Stimulated activated CD8-positive, alpha-beta memory T cell treated with anti-CD3 and anti-CD28 coated beads, Interleukin-12 subunit alpha, Interleukin-12 subunit beta, amount 100 ng/mL, for 1 hour (primary cell): Measurements from ENCODE around the gene PHAF1.

ENCODE experiments used
- DNase-seq: peaks from one replicate; pipeline ENCODE4 v3.0.0-alpha.2; 2020; ENCODE audit warnings: low read depth

PHAF1 gene

DNA sequence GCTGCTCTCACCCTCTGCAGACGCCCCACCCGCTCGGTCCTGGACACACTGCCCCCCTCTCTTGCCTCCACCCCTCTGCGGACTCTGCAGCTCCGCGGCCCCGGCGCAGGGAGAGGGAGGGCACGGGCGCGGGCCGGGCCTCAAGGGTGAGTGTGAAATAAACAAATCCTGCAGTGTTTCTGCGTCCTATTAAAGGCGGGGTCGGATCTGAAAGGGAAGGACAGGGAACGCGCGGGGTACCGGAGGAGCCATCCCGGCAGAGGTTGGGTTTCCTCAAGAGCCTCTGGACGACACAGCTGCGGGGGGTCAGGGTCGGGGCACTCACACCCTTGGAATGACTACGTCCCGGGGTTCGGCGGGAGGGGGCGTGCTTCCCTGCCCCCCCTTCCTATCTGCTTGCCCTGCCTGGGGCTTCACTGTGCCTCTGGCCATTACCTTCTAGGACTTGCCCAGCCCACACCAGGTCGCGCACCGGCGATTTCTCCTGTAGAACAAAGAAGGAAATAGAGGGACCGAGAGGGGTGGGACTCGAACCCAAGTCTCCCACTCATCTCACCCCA lies 54.3 kb downstream of the PHAF1 start:
- DNase-seq, result no peak

GRCh38 chr16:67164599-67165061 lies 54.9 kb downstream of the PHAF1 start, which contains the start of gene HSF4:
HSF4 (plus strand) TSS chr16:67164745; CDS start chr16:67164812, 67 bp downstream.
- no peak for DNase-seq

DNA sequence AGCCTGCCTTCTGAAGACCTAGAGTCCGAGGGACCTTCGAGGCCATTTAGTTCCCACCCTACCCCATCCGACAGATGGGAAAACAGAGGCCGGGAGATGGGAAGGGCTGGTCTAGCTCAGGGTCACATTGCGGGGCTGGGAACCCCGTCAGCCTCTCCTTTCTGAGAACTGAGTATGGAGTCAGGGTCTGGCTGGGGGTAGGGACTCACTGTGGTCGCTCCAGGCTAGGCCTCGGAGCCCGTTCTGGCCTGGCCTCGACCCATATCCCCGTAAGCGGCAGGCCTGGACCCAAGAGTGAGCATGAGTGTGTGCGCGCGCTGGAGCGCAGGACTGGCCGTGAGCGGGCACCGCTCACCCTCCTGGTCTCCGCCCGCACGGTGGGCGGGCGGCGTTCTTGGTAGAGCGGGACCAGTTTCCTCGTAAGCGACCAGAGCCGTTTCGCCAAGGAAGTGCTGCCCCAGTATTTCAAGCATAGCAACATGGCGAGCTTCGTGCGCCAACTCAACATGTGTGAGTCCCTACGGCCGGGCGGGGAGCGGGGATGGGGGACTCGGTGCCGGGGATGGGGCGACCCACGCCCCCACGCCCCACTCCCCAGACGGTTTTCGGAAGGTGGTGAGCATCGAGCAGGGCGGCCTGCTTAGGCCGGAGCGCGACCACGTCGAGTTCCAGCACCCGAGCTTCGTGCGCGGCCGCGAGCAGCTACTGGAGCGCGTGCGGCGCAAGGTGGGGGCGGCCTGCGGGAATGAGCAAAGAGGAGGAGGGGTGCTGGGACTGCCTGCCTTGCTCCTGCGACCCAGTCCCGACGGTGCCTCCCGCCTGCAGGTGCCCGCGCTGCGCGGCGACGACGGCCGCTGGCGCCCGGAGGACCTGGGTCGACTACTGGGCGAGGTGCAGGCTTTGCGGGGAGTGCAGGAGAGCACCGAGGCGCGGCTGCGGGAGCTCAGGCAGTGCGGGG lies 55.7 kb downstream of the PHAF1 start:
- no peak for DNase-seq

DNA sequence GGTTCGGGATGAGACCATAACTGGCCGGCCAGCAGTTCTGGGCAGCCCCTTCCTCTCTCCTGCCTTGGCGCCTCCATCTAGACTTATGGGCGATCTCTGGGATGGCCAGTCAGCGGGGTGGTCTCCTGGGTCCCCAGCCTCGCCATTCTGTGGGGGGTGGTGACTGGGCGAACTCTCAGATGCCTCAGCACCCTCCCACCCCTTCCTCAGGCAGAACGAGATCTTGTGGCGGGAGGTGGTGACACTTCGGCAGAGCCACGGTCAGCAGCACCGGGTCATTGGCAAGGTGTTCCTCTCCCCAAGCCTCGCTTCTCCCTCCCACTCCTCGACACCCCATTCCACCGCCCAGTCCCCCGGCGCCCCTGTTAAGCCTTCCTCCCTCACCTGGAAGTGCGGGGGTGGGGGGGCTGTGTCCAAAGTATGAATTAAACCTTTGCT lies 56.4 kb downstream of the PHAF1 start:
- DNase-seq, result no peak

- DNase-seq, result no peak
Observed at GRCh38 chr16:67166598-67167168, 56.9 kb downstream of the PHAF1 start.

DNA sequence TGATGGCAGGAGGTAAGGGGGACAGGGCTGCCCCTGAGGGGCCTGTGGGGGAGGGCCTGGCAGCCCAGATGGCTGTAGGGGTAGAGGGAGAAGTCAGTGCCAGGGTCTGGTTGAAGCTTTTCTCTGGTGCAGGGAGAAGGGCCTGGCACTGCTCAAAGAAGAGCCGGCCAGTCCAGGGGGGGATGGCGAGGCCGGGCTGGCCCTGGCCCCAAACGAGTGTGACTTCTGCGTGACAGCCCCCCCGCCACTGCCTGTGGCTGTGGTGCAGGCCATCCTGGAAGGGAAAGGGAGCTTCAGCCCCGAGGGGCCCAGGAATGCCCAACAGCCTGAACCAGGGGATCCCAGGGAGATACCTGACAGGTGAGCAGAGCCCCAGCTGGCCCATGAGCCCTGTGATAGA lies 57.8 kb downstream of the PHAF1 start:
- DNase-seq, result no peak

GRCh38 chr16:67169011-67169451 lies 59.3 kb downstream of the PHAF1 start:
- DNase-seq, result no peak

DNA sequence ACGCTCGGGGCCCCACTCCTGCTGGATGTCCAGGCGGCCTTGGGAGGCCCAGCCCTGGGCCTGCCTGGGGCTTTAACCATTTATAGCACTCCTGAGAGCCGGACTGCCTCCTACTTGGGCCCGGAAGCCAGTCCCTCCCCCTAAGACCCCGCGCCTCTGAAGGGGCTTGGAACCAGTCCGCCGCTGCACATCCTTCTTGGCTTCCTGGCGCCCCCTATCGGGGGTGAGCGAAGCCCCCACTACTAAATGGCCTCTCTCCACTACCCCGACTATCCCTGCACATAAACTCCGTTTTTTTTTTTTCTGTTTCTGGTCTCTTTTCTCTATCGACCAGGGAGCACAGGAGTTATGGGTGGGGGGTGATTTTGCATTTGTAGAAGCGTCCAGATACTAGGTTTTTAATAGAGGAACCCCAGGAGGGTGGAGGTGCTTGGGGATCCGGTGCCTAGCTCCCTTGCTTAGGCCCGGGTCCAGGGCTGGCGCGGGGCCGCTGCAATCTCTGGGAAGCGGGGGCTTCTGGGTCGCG lies 60.0 kb downstream of the PHAF1 start:
- DNase-seq, result no peak

GRCh38 chr16:67170168-67170948 lies 60.6 kb downstream of the PHAF1 start, which contains the start of gene NOL3:
NOL3 (plus strand) TSS chr16:67170538.
- DNase-seq, result no peak

GRCh38 chr16:67170949-67171649 lies 61.4 kb downstream of the PHAF1 start:
- DNase-seq, result no peak

DNA sequence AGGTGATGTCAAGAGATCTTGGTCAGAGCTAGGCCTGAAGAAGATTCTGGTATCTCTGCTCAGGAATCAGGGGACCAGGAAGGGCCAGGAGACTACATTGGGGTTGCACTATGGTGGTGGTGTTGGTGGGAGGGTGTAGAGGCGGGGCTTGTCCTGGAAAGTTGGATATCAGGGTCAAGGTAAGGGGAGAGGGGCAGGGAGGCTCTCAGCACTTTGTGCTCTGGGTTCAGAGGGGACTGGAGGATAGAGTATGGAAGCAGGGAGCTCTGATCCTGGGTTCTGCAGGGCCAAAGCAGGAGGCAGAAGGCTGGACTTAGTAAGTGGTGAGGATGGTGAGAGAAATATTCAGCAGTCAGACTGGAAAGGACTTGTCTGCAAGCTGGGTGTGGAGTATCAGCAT lies 63.6 kb downstream of the PHAF1 start:
- DNase-seq, result no peak

DNA sequence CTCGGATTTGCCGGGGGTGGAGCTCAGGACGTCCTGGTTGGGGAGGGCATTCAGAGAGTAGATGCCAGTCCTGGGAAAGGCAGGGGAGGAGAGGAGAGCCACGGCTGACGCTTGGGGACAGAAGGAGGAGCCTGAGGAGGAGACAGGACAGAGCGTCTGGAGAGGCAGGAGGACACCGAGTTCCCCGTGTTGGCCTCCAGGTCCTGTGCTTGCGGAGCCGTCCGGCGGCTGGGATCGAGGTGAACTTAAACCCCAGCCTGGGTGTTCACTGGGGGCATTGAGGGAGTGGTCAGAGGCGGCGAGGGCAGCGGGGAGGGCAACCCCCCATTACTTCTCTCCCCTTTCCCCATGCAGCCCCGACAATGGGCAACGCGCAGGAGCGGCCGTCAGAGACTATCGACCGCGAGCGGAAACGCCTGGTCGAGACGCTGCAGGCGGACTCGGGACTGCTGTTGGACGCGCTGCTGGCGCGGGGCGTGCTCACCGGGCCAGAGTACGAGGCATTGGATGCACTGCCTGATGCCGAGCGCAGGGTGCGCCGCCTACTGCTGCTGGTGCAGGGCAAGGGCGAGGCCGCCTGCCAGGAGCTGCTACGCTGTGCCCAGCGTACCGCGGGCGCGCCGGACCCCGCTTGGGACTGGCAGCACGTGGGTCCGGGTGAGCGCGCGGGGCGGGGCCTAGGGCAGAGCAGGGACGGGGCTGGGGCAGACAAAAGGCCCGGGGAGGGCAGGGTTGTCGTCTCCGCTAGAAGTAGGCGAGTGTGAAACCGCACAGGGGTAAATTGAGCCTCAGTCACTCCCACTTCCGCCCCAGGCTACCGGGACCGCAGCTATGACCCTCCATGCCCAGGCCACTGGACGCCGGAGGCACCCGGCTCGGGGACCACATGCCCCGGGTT lies 64.3 kb downstream of the PHAF1 start:
- DNase-seq, result peak; percentile 25

- no peak for DNase-seq
Observed at GRCh38 chr16:67174706-67175231, 65.0 kb downstream of the PHAF1 start.

- no peak for DNase-seq
Observed at GRCh38 chr16:67176662-67177061, 66.9 kb downstream of the PHAF1 start.

DNA sequence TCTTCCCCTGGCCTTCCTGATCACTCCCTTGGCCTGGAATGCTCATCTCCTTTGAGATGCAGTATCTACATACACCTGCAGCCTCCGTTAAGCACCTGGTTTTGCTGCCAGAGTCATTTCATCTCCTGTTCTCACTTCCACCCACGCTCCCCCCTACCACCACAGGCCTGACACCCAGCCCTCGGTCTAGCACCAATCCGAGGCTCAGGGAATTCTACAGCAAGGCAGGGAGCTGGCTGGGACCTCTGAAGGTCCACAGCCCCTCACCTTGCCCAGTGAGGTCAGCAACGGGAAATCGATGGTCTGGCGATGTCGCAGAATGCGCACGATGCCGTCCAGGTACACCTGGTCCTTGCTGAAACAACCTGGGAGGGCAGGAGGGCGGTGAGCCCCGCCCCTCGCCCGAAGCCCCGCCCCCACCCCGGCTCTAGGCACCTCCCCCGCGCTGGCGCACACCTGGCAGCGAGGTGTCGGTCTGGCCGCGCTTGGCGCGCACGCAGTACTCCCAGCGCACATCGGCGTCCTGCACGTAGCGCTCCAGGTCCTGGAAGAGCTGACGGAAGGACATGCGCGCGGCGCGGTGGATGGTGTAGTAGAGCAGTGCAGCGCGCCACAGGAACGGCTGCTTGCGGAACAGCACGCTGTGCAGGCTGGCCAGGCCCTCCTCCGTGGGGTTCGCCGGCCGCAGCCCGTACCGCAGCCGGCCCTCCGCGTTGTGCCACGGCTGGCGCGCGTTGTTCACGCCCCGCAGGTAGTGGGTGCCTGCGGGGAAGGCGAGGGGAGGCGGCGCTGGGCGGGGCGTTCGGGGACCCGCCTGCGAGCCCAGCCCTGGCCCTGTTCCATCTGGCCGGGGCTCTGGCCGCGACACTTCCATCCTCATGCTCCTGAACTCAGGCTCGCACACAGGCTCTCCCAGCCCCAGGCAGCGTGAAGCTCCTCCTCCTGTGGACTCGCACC lies 68.3 kb downstream of the PHAF1 start:
- DNase-seq, result no peak

DNA sequence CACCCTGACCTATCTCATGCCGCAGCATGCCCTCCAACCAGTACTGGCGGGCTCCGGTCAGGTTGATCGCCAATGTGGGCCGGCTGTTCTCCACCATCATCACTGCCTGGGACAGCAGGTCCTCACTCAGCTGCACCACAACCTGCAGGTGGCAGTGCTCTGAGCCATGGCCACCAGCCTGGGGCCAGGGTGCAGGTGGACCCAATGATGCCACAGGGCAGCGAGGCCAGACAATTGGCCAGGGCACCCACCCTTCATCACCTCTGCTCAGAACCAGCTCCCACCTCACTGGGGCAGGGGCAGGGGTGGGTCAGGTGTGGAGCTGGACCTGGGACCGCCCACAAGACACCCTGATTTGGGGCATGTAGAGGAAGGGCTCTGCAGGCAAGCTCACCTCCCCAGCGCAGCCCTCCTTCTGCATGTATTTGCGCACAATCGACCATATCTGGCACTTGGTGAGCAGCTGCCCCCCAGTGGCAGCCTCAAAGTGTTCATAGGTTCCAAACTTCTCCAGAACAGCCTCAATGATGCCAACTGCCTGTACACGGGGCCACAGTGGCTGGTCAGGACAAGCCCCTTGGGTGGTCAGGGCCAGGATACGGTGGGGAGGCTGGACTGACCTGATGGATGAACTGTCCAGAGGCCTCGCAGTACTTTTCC lies 69.8 kb downstream of the PHAF1 start:
- DNase-seq, result no peak

DNA sequence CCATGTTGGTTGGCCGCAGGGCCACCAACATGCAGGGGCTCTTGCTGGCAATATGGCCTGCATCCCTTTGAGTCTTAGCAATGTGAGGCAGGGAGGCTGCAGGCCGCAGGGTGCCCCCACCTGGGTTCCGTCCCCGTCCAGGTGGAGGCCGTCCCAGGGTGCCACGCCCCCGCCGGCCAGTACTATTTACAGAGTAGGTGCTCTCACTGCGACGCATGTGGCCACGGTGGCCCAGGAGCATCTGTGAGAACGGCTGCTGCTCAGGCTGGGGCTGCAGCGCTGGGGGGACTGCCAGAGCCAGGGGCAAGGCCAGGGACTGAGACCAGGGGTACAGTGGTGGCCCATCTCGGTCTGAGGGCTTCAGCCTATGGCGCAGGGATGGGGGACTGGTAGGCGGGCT lies 70.4 kb downstream of the PHAF1 start:
- no peak for DNase-seq

DNA sequence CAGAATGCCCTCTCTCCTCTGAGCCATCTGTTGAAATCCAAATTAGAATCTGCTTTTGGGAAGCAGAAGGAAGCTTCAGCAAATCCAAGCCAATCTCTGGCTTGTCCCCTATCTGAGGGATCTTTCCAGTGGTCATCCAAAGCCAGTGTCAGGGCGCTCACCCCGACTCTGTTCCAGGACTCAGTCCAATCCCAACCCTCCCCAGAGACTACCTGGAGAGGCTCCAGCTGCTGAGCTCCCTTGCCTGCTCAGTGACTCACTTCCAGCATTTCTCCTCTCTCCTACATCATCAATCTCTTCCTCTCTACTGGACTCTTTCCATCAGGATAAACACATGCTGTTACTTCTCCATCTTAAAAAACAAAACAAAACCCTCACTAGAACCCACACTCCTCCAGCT lies 71.6 kb downstream of the PHAF1 start:
- no peak for DNase-seq
